Stomach (tissue), 9 donors: ENCODE data around the gene ATF7. TPM values are rescaled to one million over a fixed set of nuclear protein-coding genes. Genes with fewer than 3 reads are reported as not detected.
"Not testable (repeated sequence)": the region's sequence is repeated elsewhere in the genome, so short reads cannot be mapped to it uniquely, and the experiment has no call there.

Experiments
- DNase-seq, 2 donors: peaks; one replicate each; pipeline versions ENCODE4 v3.0.0 to v3.0.0-alpha.2; 2013 to 2019
- H3K27ac ChIP-seq, 5 donors: fragments of 200-600 bp in 4 of 5; sonication (generic) in 4 of 5; one replicate each; pipeline ENCODE4 v1.5.1; 2013 to 2019; ENCODE audit warnings: mild to moderate bottlenecking in 1 of 5, moderate library complexity in 1 of 5
- H3K27me3 ChIP-seq, 3 donors: fragments of 200-600 bp; sonication (generic); one replicate each; pipeline ENCODE4 v1.5.1; 2017 to 2019; ENCODE audit warnings: mixed run types in 1 of 3
- H3K36me3 ChIP-seq, 4 donors: fragments of 200-600 bp; sonication (generic); 1 replicate in 3 of 4; 2 replicates in 1 of 4; pipeline ENCODE4 v1.5.1; 2016 to 2019
- H3K4me1 ChIP-seq, 4 donors: fragments of 200-600 bp; sonication (generic); one replicate each; pipeline ENCODE4 v1.5.1; 2016 to 2019
- H3K4me3 ChIP-seq, 4 donors: fragments of 200-600 bp; sonication (generic) in 3 of 4; one replicate each; pipeline ENCODE4 v1.5.1; 2016 to 2019; ENCODE audit warnings: mild to moderate bottlenecking in 1 of 4
- H3K9me3 ChIP-seq, 4 donors: fragments of 200-600 bp; sonication (generic); one replicate each; pipeline ENCODE4 v1.5.1; 2016 to 2019
- EP300 ChIP-seq: sonication (generic); formaldehyde crosslinking; IDR thresholded peaks from one replicate; pipeline ENCODE4 v1.6.1; 2017; ENCODE audit warnings: antibody characterized with exemption
- POLR2A ChIP-seq, 4 donors: fragments of 450-650 bp; IDR thresholded peaks; one replicate each; pipeline ENCODE4 v1.6.1; 2016; ENCODE audit warnings: antibody characterized with exemption in 4 of 4, control low read depth in 2 of 4, mild to moderate bottlenecking in 1 of 4, moderate library complexity in 1 of 4
- POLR2AphosphoS5 ChIP-seq, 3 donors: sonication (generic); formaldehyde crosslinking; IDR thresholded peaks; one replicate each; pipeline ENCODE4 v1.6.1; 2016; ENCODE audit warnings: antibody characterized with exemption in 3 of 3
- WGBS, 5 donors: extraction: QIAGEN DNeasy Blood & Tissue Kit in 3 of 5; methylation state at CpG; one replicate each; pipeline versions ENCODE4 v1.1.5 to v1.1.7; 2013 to 2018; 5-methylcytosine and 5-hydroxymethylcytosine counted together
- intact Hi-C: fragments of 100-400 bp; cut with DNase I; formaldehyde crosslinking; loops from one replicate; pipeline ENCODE4 v1.15.1; 2023; ENCODE audit warnings: low total_unique reads
- polyA plus RNA-seq, 3 donors: library from polyadenylated mRNA; stranded (reverse); fragments of 200-250 nt; gene quantifications; one replicate each; pipeline ENCODE4 v1.2.3, GENCODE V29; 2013
- total RNA-seq, 5 donors: library from RNA; depleted of rRNA; stranded (reverse); fragments of >200 nt; gene quantifications; one replicate each; pipeline versions ENCODE4 v1.1.0 to v1.2.3, GENCODE V29; 2014 to 2016
- TF ChIP-seq, protein P1 (sequence below), 7 experiments: fragments of 450-650 bp in 4 of 7; fragments of 200-600 bp in 3 of 7; sonication (generic) in 3 of 7; IDR thresholded peaks; one replicate each; pipeline ENCODE4 v1.5.1; 2016 to 2019; ENCODE audit warnings: antibody characterized with exemption in 7 of 7, control low read depth in 2 of 7, mild to moderate bottlenecking in 1 of 7
- donor health status: healthy with polysubstance abuse.
- donor health status: Bipolar disorder and iron deficiency.
- donor health status: healthy.

The ATF7 gene
- total and polyA plus RNA-seq, 8 donors, result 9.0 to 93.4 (median 16.3) TPM

DNA sequence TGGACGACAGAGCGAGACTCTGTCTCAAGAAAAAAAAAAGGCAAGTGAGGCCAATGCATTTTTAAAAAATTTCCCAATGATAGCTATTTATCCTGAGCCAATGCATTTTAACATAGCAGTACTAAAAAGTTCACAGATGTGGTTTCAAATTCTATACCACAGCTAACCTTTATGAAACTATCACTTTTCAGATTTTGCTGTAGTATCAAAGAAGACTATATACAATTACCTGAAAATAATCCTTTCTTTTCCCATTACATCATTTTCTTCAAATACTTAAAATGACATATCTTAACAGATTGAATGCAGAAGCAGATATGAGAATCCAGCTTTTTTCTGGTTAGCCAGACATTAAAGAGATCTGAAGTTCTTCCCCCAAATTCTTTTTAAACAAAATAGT is 13.2 kb downstream of the ATF7 start:
- no peak for DNase-seq
- H3K27me3 ChIP-seq, result no peaks in the 10 kb centered on the region
- H3K9me3 ChIP-seq, result no peaks in the 10 kb centered on the region
- 73 to 95% (median 87%) methylated on average over 2 of the region's 2 CpGs for WGBS, 5 donors
- no peak for TF ChIP-seq POLR2AphosphoS5 (IDR thresholded peaks at IDR 0.05)
- TF ChIP-seq, protein P1, sequence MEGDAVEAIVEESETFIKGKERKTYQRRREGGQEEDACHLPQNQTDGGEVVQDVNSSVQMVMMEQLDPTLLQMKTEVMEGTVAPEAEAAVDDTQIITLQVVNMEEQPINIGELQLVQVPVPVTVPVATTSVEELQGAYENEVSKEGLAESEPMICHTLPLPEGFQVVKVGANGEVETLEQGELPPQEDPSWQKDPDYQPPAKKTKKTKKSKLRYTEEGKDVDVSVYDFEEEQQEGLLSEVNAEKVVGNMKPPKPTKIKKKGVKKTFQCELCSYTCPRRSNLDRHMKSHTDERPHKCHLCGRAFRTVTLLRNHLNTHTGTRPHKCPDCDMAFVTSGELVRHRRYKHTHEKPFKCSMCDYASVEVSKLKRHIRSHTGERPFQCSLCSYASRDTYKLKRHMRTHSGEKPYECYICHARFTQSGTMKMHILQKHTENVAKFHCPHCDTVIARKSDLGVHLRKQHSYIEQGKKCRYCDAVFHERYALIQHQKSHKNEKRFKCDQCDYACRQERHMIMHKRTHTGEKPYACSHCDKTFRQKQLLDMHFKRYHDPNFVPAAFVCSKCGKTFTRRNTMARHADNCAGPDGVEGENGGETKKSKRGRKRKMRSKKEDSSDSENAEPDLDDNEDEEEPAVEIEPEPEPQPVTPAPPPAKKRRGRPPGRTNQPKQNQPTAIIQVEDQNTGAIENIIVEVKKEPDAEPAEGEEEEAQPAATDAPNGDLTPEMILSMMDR (IDR thresholded peaks at IDR 0.05), result no peak
- no peak for TF ChIP-seq EP300
- TF ChIP-seq POLR2A (IDR thresholded peaks at IDR 0.05), result no peak
- H3K27ac ChIP-seq, result no peak overlapping the region
- no peak overlapping the region for H3K4me3 ChIP-seq
- H3K36me3 ChIP-seq, result peaks cover 0 to 35% (median 27%) of the 10 kb centered on the region in 4 donors
- H3K4me1 ChIP-seq, result peaks cover 11 to 53% (median 31%) of the 10 kb centered on the region in 4 donors
- intact Hi-C loops, result loop anchor here (10.0 kb wide), 2 partner anchors 48 to 62 kb away; partner anchors contain the start of gene ATP5MC2

GRCh38 chr12:53611304-53611703 is 14.9 kb downstream of the ATF7 start:
- intact Hi-C loops, result loop anchor here (10.0 kb wide), 2 partner anchors 47 to 63 kb away; partner anchors contain the start of gene ATP5MC2
- 95 to 98% (median 97%) methylated on average over 8 of the region's 8 CpGs for WGBS, 5 donors

GRCh38 chr12:53606688-53607087 is 19.5 kb downstream of the ATF7 start:
- DNase-seq, H3K4me3 ChIP-seq, H3K36me3 ChIP-seq, intact Hi-C loops, H3K9me3 ChIP-seq, H3K27me3 ChIP-seq, H3K27ac ChIP-seq: not testable (repeated sequence)
- H3K4me1 ChIP-seq, result peaks cover 4 to 50% (median 26%) of the 10 kb centered on the region in 4 donors
- 96 to 100% (median 97%) methylated on average over 3 to 5 of the region's 5 CpGs for WGBS, 5 donors

More at GRCh38 chr12:53611304-53611703, 14.9 kb downstream of the ATF7 start:
- Histone ChIP-seq H3K4me1 (peaks cover 0 to 39% (median 19%) of the 10 kb centered on the region in 4 donors), H3K4me3 (no peak overlapping the region), H3K9me3 (no peaks in the 10 kb centered on the region), H3K27ac (no peak overlapping the region), H3K27me3 (no peaks in the 10 kb centered on the region), H3K36me3 (peaks cover 0 to 35% (median 27%) of the 10 kb centered on the region in 4 donors)
- TF ChIP-seq, protein P1 (IDR thresholded peaks at IDR 0.05), result no peak
- TF ChIP-seq EP300, result no peak
- no peak for TF ChIP-seq POLR2A (IDR thresholded peaks at IDR 0.05)
- no peak for TF ChIP-seq POLR2AphosphoS5 (IDR thresholded peaks at IDR 0.05)
- DNase-seq, result no peak

- H3K27ac ChIP-seq, result no peak overlapping the region
- peaks cover 4 to 60% (median 31%) of the 10 kb centered on the region in 4 donors for H3K4me1 ChIP-seq
- no peak for DNase-seq
- H3K4me3 ChIP-seq, result no peak overlapping the region
- no peaks in the 10 kb centered on the region for H3K9me3 ChIP-seq
- H3K27me3 ChIP-seq, result no peaks in the 10 kb centered on the region
- TF ChIP-seq POLR2A (IDR thresholded peaks at IDR 0.05) (no peak), EP300 (no peak), POLR2AphosphoS5 (IDR thresholded peaks at IDR 0.05) (no peak)
- TF ChIP-seq, protein P1 (IDR thresholded peaks at IDR 0.05), result no peak
- peaks cover 0 to 19% (median 17%) of the 10 kb centered on the region in 4 donors for H3K36me3 ChIP-seq
- intact Hi-C loops, result no loop called here
These were observed 21.6 kb downstream of the ATF7 start for GRCh38 chr12:53604581-53604980.

GRCh38 chr12:53603804-53604203 is 22.4 kb downstream of the ATF7 start:
- TF ChIP-seq, protein P1 (IDR thresholded peaks at IDR 0.05), result no peak
- no peak for TF ChIP-seq EP300
- TF ChIP-seq POLR2AphosphoS5 (IDR thresholded peaks at IDR 0.05), result no peak
- TF ChIP-seq POLR2A (IDR thresholded peaks at IDR 0.05), result no peak
- intact Hi-C loops, result no loop called here
- peaks cover 4 to 60% (median 30%) of the 10 kb centered on the region in 4 donors for H3K4me1 ChIP-seq

More at GRCh38 chr12:53603804-53604203, 22.4 kb downstream of the ATF7 start:
- Histone ChIP-seq H3K9me3 (no peaks in the 10 kb centered on the region), H3K36me3 (peaks cover 0 to 21% (median 16%) of the 10 kb centered on the region in 4 donors), H3K27me3 (no peaks in the 10 kb centered on the region), H3K4me3 (no peak overlapping the region), H3K27ac (no peak overlapping the region)
- no peak for DNase-seq
